Neuronal stem cell (in vitro differentiated cells): ENCODE data around the gene NPTXR.

ENCODE experiments used
- DNase-seq: peaks from one replicate; pipeline ENCODE4 v3.0.0-alpha.2; 2013; ENCODE audit warnings: low spot score
- H2AFZ ChIP-seq: one replicate; pipeline ENCODE4 v1.6.1; 2013; ENCODE audit warnings: mild to moderate bottlenecking, low read length, inconsistent platforms
- H2AK5ac ChIP-seq: 2 replicates; pipeline ENCODE4 v1.6.1; 2013; ENCODE audit warnings: low read depth, mild to moderate bottlenecking, inconsistent platforms, low read length, moderate library complexity, mixed read lengths
- H2BK120ac ChIP-seq: 2 replicates; pipeline ENCODE4 v1.6.1; 2013; ENCODE audit warnings: low read depth, mild to moderate bottlenecking, inconsistent platforms, low read length, moderate library complexity, mixed read lengths
- H2BK12ac ChIP-seq: one replicate; pipeline ENCODE4 v1.6.1; 2013; ENCODE audit warnings: low read length, inconsistent platforms
- H2BK15ac ChIP-seq: 2 replicates; pipeline ENCODE4 v1.6.1; 2013; ENCODE audit warnings: mild to moderate bottlenecking, low read length, inconsistent platforms, mixed read lengths
- H2BK5ac ChIP-seq: one replicate; pipeline ENCODE4 v1.6.1; 2013; ENCODE audit warnings: inconsistent platforms, mild to moderate bottlenecking, low read length, moderate library complexity
- H3K14ac ChIP-seq: one replicate; pipeline ENCODE4 v1.6.1; 2013; ENCODE audit warnings: low read length, inconsistent platforms
- H3K18ac ChIP-seq: 2 replicates; pipeline ENCODE4 v1.6.1; 2013; ENCODE audit warnings: low read length, inconsistent platforms
- H3K23ac ChIP-seq: 2 replicates; pipeline ENCODE4 v1.6.1; 2013; ENCODE audit warnings: low read depth, mild to moderate bottlenecking, mixed read lengths, low read length, inconsistent platforms; ENCODE audit not compliant: poor library complexity
- H3K27ac ChIP-seq: replicated peaks from 3 replicates; pipeline ENCODE4 v1.5.1; 2013; ENCODE audit warnings: low read length, inconsistent platforms
- H3K27me3 ChIP-seq, 3 experiments: 2 replicates each; pipeline ENCODE4 v1.6.1; 2013; ENCODE audit warnings: low read length in 3 of 3, mild to moderate bottlenecking in 2 of 3, inconsistent platforms in 1 of 3, low read depth in 1 of 3, mixed read lengths in 1 of 3, moderate library complexity in 1 of 3; ENCODE audit not compliant: control insufficient read depth in 3 of 3, insufficient read depth in 3 of 3
- H3K36me3 ChIP-seq, 2 donors: replicated peaks in 1 of 2; 2 replicates each; pipeline ENCODE4 v1.6.1; 2013; ENCODE audit warnings: low read length in 2 of 2; ENCODE audit not compliant: control insufficient read depth in 2 of 2, insufficient read depth in 2 of 2
- H3K4ac ChIP-seq: 2 replicates; pipeline ENCODE4 v1.6.1; 2013; ENCODE audit warnings: inconsistent platforms, mild to moderate bottlenecking, low read length, moderate library complexity
- H3K4me1 ChIP-seq, 2 donors: 1 replicate in 1 of 2; 2 replicates in 1 of 2; pipeline ENCODE4 v1.6.1; 2013; ENCODE audit warnings: low read length in 2 of 2, low read depth in 1 of 2; ENCODE audit not compliant: control insufficient read depth in 2 of 2, insufficient read depth in 1 of 2
- H3K4me2 ChIP-seq: one replicate; pipeline ENCODE4 v1.6.1; 2013; ENCODE audit warnings: mild to moderate bottlenecking, low read length, inconsistent platforms; ENCODE audit not compliant: insufficient read depth, poor library complexity, severe bottlenecking
- H3K4me3 ChIP-seq, 2 donors: 2 replicates each; pipeline ENCODE4 v1.5.1; 2013; ENCODE audit warnings: low read length in 2 of 2, mild to moderate bottlenecking in 2 of 2, inconsistent platforms in 1 of 2, moderate library complexity in 1 of 2
- H3K79me1 ChIP-seq: one replicate; pipeline ENCODE4 v1.6.1; 2013; ENCODE audit warnings: low read depth, mild to moderate bottlenecking, inconsistent platforms, low read length, moderate library complexity
- H3K9ac ChIP-seq: one replicate; pipeline ENCODE4 v1.6.1; 2013; ENCODE audit warnings: mild to moderate bottlenecking, low read depth, low read length, inconsistent platforms; ENCODE audit not compliant: poor library complexity
- H3K9me3 ChIP-seq, 2 donors: replicated peaks in 1 of 2; 2 replicates each; pipeline versions ENCODE3 to v1.6.1; 2013; ENCODE audit warnings: low read length in 2 of 2, mild to moderate bottlenecking in 2 of 2, inconsistent platforms in 1 of 2, low read depth in 1 of 2, mixed read lengths in 1 of 2, moderate library complexity in 1 of 2; ENCODE audit not compliant: control insufficient read depth in 2 of 2, insufficient read depth in 1 of 2
- H4K8ac ChIP-seq: one replicate; pipeline ENCODE4 v1.6.1; 2013; ENCODE audit warnings: low read depth, mild to moderate bottlenecking, inconsistent platforms, low read length, moderate library complexity
- H4K91ac ChIP-seq: one replicate; pipeline ENCODE4 v1.6.1; 2013; ENCODE audit warnings: low read length, low read depth, mild to moderate bottlenecking, inconsistent platforms; ENCODE audit not compliant: poor library complexity
- WGBS, 2 donors: extraction: QIAGEN DNeasy Blood & Tissue Kit; methylation state at CpG; one replicate each; pipeline ENCODE4 v1.1.7; 2013; ENCODE audit warnings: missing lambda C conversion rate in 2 of 2, mixed read lengths in 1 of 2; ENCODE audit not compliant: insufficient read length in 2 of 2, insufficient replicate concordance in 1 of 2; ENCODE audit errors: extremely low coverage in 2 of 2; 5-methylcytosine and 5-hydroxymethylcytosine counted together

The NPTXR gene

DNA sequence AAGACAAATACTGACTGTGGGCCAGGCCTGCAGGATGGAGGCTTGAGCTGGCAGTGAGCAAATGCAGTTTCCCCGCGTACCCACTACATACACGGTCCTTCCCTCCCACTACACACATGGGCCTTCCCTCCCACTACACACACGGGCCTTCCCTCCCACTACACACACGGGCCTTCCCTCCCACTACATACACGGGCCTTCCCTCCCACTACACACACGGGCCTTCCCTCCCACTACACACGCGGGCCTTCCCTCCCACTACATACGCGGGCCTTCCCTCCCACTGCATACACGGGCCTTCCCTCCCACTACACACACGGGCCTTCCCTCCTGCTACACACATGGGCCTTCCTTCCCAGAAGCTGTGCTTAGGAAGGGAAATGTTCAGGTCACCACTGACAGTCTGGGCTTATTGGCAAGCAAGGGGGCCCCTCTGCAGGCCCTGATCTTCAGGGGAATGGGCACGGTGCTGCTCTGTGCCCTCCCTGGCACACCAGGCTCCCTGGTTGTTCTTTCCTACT, 60.7 kb downstream of the NPTXR start:
- Histone ChIP-seq H3K14ac (peak overlapping the region; percentile 39), H3K9ac (peak overlapping the region; percentile 70), H4K91ac (no peak overlapping the region), H2BK12ac (no peak overlapping the region), H3K23ac (peak overlapping the region; percentile 51), H3K36me3 (peaks cover 8 to 18% of the 10 kb centered on the region in 2 donors), H3K4me3 (no peak overlapping the region), H3K27ac (no peak overlapping the region), H2BK15ac (no peak overlapping the region), H3K4ac (no peak overlapping the region), H3K4me1 (no peaks in the 10 kb centered on the region), H3K4me2 (no peak overlapping the region), H2BK5ac (no peak overlapping the region), H2AK5ac (peak overlapping the region; percentile 33), H3K27me3 (no peaks in the 10 kb centered on the region), H4K8ac (no peak overlapping the region), H2BK120ac (no peak overlapping the region), H3K79me1 (peaks cover 1% of the 10 kb centered on the region), H2AFZ (no peak overlapping the region), H3K18ac (peak overlapping the region; percentile 22), H3K9me3 (no peaks in the 10 kb centered on the region)
- no CpG with 5 or more reads among the region's 14 CpGs for WGBS, 2 donors
- DNase-seq, result no peak

- peak overlapping the region; percentile 21 for H3K14ac ChIP-seq
- no peaks in the 10 kb centered on the region for H3K9me3 ChIP-seq
- H3K4me2 ChIP-seq, result no peak overlapping the region
- no peak overlapping the region for H4K91ac ChIP-seq
- H3K9ac ChIP-seq, result peak overlapping the region; percentile 70
- no peak overlapping the region for H2BK15ac ChIP-seq
- H3K27ac ChIP-seq, result no peak overlapping the region
- DNase-seq, result no peak
- no peak overlapping the region for H3K4ac ChIP-seq
- H4K8ac ChIP-seq, result no peak overlapping the region
- H3K18ac ChIP-seq, result no peak overlapping the region
- H3K23ac ChIP-seq, result peak overlapping the region; percentile 51
- no peaks in the 10 kb centered on the region for H3K27me3 ChIP-seq
- H2BK5ac ChIP-seq, result no peak overlapping the region
- H3K79me1 ChIP-seq, result peaks cover 1% of the 10 kb centered on the region
- WGBS, 2 donors, result no CpG with 5 or more reads among the region's 13 CpGs
- H2BK12ac ChIP-seq, result no peak overlapping the region
- no peak overlapping the region for H3K4me3 ChIP-seq
- H2AK5ac ChIP-seq, result no peak overlapping the region
- peaks cover 5 to 18% of the 10 kb centered on the region in 2 donors for H3K36me3 ChIP-seq
- H2AFZ ChIP-seq, result no peak overlapping the region
- no peak overlapping the region for H2BK120ac ChIP-seq
- H3K4me1 ChIP-seq, result no peaks in the 10 kb centered on the region
Observed at GRCh38 chr22:38782402-38783094, 61.3 kb downstream of the NPTXR start.

- Histone ChIP-seq H2AK5ac (no peak overlapping the region), H3K79me1 (peaks cover 6% of the 10 kb centered on the region), H3K27me3 (no peaks in the 10 kb centered on the region), H3K9ac (peak overlapping the region; percentile 54), H2BK15ac (no peak overlapping the region), H3K27ac (no peak overlapping the region), H3K4me2 (no peak overlapping the region), H4K8ac (no peak overlapping the region), H2BK12ac (no peak overlapping the region), H3K18ac (no peak overlapping the region), H2BK5ac (no peak overlapping the region), H3K9me3 (peaks cover 0 to 2% of the 10 kb centered on the region in 2 donors), H3K4ac (no peak overlapping the region), H2BK120ac (no peak overlapping the region), H3K14ac (peak overlapping the region; percentile 23), H3K23ac (peak overlapping the region; percentile 18), H3K4me1 (peaks cover 0 to under 1% of the 10 kb centered on the region in 2 donors), H3K4me3 (no peak overlapping the region), H4K91ac (no peak overlapping the region), H2AFZ (no peak overlapping the region), H3K36me3 (peaks cover 5 to 18% of the 10 kb centered on the region in 2 donors)
- WGBS, 2 donors, result no CpG with 5 or more reads among the region's 13 CpGs
- no peak for DNase-seq
Observed at GRCh38 chr22:38781033-38781432, 62.8 kb downstream of the NPTXR start.

DNA sequence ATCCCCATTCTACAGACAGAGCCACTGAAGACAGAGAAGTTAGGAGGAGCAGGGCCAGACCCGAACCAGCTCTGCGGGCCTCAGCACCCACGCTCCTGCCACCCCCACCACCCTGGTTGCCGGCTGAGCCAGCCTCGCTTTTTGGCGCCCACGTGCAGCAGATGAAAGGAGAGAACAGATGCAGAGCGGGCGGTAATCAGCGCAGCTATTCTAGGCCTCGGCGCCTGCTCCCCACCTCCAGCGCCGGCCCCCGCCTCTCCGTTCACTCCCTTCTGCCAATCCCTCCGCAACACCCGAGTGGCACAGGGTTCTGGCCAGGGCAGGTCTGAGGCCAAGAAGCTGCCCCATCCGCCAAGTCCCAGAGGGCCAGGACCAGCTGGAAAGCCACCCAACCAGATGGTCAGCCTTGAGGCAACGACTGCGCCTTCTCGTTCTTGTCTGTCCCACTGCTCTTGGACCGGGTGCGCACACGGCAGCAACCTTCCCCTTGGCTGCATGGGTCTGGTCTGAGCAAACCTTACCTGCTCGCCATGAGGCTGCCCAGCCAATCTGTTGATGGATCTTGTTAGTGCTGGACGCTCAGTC, 66.6 kb downstream of the NPTXR start:
- Histone ChIP-seq H3K23ac (peak overlapping the region; percentile 44), H3K9ac (peak overlapping the region; percentile 24), H3K27ac (no peak overlapping the region), H3K9me3 (peaks cover 0 to 2% of the 10 kb centered on the region in 2 donors), H2BK5ac (no peak overlapping the region), H3K14ac (peak overlapping the region; percentile 64), H3K4ac (peak overlapping the region; percentile 53), H2BK120ac (no peak overlapping the region), H3K79me1 (peaks cover 6% of the 10 kb centered on the region), H3K4me1 (peaks cover 0 to 14% of the 10 kb centered on the region in 2 donors), H3K4me2 (no peak overlapping the region), H4K91ac (no peak overlapping the region), H2AFZ (no peak overlapping the region), H2BK15ac (no peak overlapping the region), H3K27me3 (no peaks in the 10 kb centered on the region), H3K4me3 (no peak overlapping the region), H2BK12ac (peak overlapping the region; percentile 63), H2AK5ac (no peak overlapping the region), H3K18ac (peak overlapping the region; percentile 40), H3K36me3 (peaks cover 5 to 18% of the 10 kb centered on the region in 2 donors), H4K8ac (no peak overlapping the region)
- DNase-seq, result no peak
- no CpG with 5 or more reads among the region's 27 CpGs for WGBS, 2 donors
